Measurements from ENCODE around the gene SEMA6C.

GRCh38 chr1:151143057-151143435 lies 3.4 kb downstream of the SEMA6C start:
- TF ChIP-seq ISL1 (CRISPR knock-in tag; IDR thresholded peaks at IDR 0.05) (no peak), ZFP30 (CRISPR knock-in tag; IDR thresholded peaks at IDR 0.05) (no peak), CREB5 (CRISPR knock-in tag; IDR thresholded peaks at IDR 0.05; ENCODE audit: low read depth) (no peak)

Data from SK-N-SH treated with all-trans-retinoic acid at 6 μM for 48 hours (cell line).